Hepatocyte (in vitro differentiated cells): Measurements from ENCODE around the gene PYGO2. TPM values are rescaled to one million over a fixed set of nuclear protein-coding genes. Genes with fewer than 3 reads are reported as not detected.
"Not testable (repeated sequence)": the region's sequence is repeated elsewhere in the genome, so short reads cannot be mapped to it uniquely, and the experiment has no call there.

ENCODE experiments used
- DNase-seq: peaks from one replicate; pipeline ENCODE4 v3.0.0-alpha.2; 2016; ENCODE audit warnings: low spot score
- H2AFZ ChIP-seq: fragments of 200-600 bp; sonication (generic); 2 replicates; pipeline ENCODE4 v1.6.0; 2016; ENCODE audit warnings: antibody characterized with exemption, mild to moderate bottlenecking
- H3K27ac ChIP-seq: fragments of 200-600 bp; sonication (generic); 2 replicates; pipeline ENCODE4 v1.5.1; 2016; ENCODE audit warnings: mild to moderate bottlenecking
- H3K27me3 ChIP-seq: fragments of 200-600 bp; sonication (generic); 2 replicates; pipeline ENCODE4 v1.6.1; 2016
- H3K36me3 ChIP-seq: fragments of 200-600 bp; sonication (generic); replicated peaks from 2 replicates; pipeline ENCODE4 v1.5.1; 2016; ENCODE audit warnings: low read depth; ENCODE audit not compliant: insufficient read depth
- H3K4me1 ChIP-seq: fragments of 200-600 bp; sonication (generic); 2 replicates; pipeline ENCODE4 v1.5.1; 2016; ENCODE audit warnings: mild to moderate bottlenecking, moderate library complexity; ENCODE audit not compliant: insufficient read depth
- H3K4me2 ChIP-seq: fragments of 200-600 bp; sonication (generic); 2 replicates; pipeline ENCODE4 v1.6.0; 2016
- H3K4me3 ChIP-seq: fragments of 200-600 bp; sonication (generic); 2 replicates; pipeline ENCODE4 v1.5.1; 2016; ENCODE audit warnings: mild to moderate bottlenecking
- H3K79me2 ChIP-seq: fragments of 200-600 bp; sonication (generic); 2 replicates; pipeline ENCODE4 v1.6.0; 2017; ENCODE audit warnings: mild to moderate bottlenecking
- H3K9me2 ChIP-seq: fragments of 200-600 bp; sonication (generic); replicated peaks from 2 replicates; pipeline ENCODE4 v1.6.0; 2017; ENCODE audit warnings: mild to moderate bottlenecking; ENCODE audit not compliant: insufficient read depth
- H3K9me3 ChIP-seq: fragments of 200-600 bp; sonication (generic); 2 replicates; pipeline ENCODE4 v1.5.1; 2016; ENCODE audit warnings: low read depth, mild to moderate bottlenecking
- H4K20me1 ChIP-seq: fragments of 200-600 bp; sonication (generic); 2 replicates; pipeline ENCODE4 v1.6.0; 2016; ENCODE audit warnings: mild to moderate bottlenecking; ENCODE audit not compliant: insufficient read depth, poor library complexity, severe bottlenecking
- CTCF ChIP-seq: fragments of 200-600 bp; sonication (generic); IDR thresholded peaks from 2 replicates; pipeline ENCODE4 v1.5.1; 2016; ENCODE audit warnings: antibody characterized with exemption, mild to moderate bottlenecking; ENCODE audit not compliant: poor library complexity
- EZH2 ChIP-seq: fragments of 200-600 bp; sonication (generic); IDR thresholded peaks from 2 replicates; pipeline ENCODE4 v1.6.1; 2016; ENCODE audit warnings: antibody characterized with exemption, mild to moderate bottlenecking, borderline replicate concordance
- EZH2phosphoT487 ChIP-seq: fragments of 200-600 bp; sonication (generic); IDR thresholded peaks from one replicate; pipeline ENCODE4 v1.6.1; 2018; ENCODE audit warnings: antibody characterized with exemption, mild to moderate bottlenecking, low read depth, moderate library complexity; ENCODE audit not compliant: unreplicated experiment, severe bottlenecking
- WGBS: methylation state at CpG from one replicate; pipeline ENCODE4 v1.1.6; 2016; ENCODE audit warnings: low lambda C conversion rate; ENCODE audit errors: missing lambda C conversion rate; 5-methylcytosine and 5-hydroxymethylcytosine counted together
- polyA plus RNA-seq: library from polyadenylated mRNA; unstranded; fragments of >200 nt; fragmentation: Nextera tagmentation; extraction: Ambion mirVana; gene quantifications from 2 replicates; pipeline ENCODE4 v1.2.1, GENCODE V29; 2016
- total RNA-seq: library from RNA; depleted of rRNA; stranded (reverse); fragments of >200 nt; gene quantifications from 2 replicates; pipeline ENCODE4 v1.2.3, GENCODE V29; 2014

PYGO2 gene
- total and polyA plus RNA-seq, 2 experiments from 2014 or later = 21.8 to 28.3 TPM

GRCh38 chr1:154989195-154989860, 27.7 kb upstream of the PYGO2 start:
- no peaks in the 10 kb centered on the region for H3K36me3 ChIP-seq
- no peaks in the 10 kb centered on the region for H4K20me1 ChIP-seq
- WGBS = 81% methylated on average over 3 of the region's 3 CpGs
- H3K4me3 ChIP-seq = no peak overlapping the region
- no peak for TF ChIP-seq EZH2phosphoT487
- TF ChIP-seq EZH2 = no peak
- TF ChIP-seq CTCF = no peak
- H3K4me1 ChIP-seq = peaks cover 5% of the 10 kb centered on the region
- no peak overlapping the region for H2AFZ ChIP-seq
- no peak overlapping the region for H3K4me2 ChIP-seq
- H3K27me3 ChIP-seq = no peaks in the 10 kb centered on the region
- peaks cover 30% of the 10 kb centered on the region for H3K79me2 ChIP-seq
- DNase-seq = no peak
- no peak overlapping the region for H3K27ac ChIP-seq
- H3K9me3 ChIP-seq = no peaks in the 10 kb centered on the region
- H3K9me2 ChIP-seq = no peaks in the 10 kb centered on the region

DNA sequence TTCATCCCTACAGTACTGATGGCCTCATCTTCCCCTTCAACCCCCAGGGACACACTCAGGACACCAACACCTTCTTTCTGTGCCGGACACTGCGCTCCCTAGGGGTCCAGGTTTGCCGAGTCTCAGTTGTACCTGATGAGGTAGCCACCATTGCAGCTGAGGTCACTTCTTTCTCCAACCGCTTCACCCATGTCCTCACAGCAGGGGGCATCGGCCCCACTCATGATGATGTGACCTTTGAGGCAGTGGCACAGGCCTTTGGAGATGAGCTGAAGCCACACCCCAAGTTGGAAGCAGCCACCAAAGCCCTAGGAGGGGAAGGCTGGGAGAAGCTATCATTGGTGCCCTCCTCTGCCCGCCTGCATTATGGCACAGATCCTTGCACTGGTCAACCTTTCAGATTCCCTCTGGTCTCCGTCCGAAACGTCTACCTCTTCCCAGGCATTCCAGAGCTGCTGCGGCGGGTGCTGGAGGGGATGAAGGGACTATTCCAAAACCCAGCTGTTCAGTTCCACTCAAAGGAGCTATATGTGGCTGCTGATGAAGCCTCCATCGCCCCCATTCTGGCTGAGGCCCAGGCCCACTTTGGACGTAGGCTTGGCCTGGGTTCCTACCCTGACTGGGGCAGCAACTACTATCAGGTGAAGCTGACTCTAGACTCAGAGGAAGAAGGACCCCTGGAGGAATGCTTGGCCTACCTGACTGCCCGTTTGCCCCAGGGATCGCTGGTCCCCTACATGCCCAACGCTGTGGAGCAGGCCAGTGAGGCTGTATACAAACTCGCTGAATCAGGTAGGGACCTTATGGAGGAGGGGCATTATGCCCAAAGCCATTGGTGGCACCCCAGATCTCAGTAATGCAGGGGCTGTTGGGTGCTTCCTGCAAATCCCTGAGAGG, 26.7 kb upstream of the PYGO2 start:
- Histone ChIP-seq H3K36me3 (no peaks in the 10 kb centered on the region), H3K4me2 (no peak overlapping the region), H3K27ac (no peak overlapping the region), H3K9me3 (no peaks in the 10 kb centered on the region), H3K79me2 (peaks cover 38% of the 10 kb centered on the region), H2AFZ (no peak overlapping the region), H3K4me3 (no peak overlapping the region), H4K20me1 (no peaks in the 10 kb centered on the region), H3K27me3 (no peaks in the 10 kb centered on the region), H3K4me1 (peaks cover 11% of the 10 kb centered on the region), H3K9me2 (no peaks in the 10 kb centered on the region)
- DNase-seq = no peak
- WGBS = 96% methylated on average over 17 of the region's 17 CpGs
- TF ChIP-seq EZH2 = no peak
- TF ChIP-seq CTCF = no peak
- no peak for TF ChIP-seq EZH2phosphoT487

DNA sequence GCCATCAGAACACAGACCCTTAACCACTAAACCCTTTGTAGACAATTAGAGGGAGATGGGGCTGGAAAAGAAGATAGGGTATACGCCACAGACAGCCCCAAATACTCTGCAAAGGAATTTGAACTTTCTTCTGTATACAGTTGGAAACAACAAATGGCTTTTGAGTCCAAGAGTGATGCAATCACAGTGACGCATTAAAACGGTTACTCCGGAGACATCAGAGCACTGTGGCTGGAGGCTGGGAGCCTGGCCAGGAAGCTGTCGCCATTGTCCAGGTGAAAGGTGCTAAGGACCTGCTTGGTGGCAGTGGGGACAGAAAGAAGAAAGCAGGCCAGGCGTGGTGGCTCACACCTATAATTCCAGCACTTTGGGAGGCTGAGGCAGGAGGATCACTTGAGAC, 25.7 kb upstream of the PYGO2 start:
- no peaks in the 10 kb centered on the region for H4K20me1 ChIP-seq
- peaks cover 11% of the 10 kb centered on the region for H3K4me1 ChIP-seq
- H3K9me3 ChIP-seq = no peaks in the 10 kb centered on the region
- no peak overlapping the region for H2AFZ ChIP-seq
- H3K9me2 ChIP-seq = no peaks in the 10 kb centered on the region
- H3K36me3 ChIP-seq = no peaks in the 10 kb centered on the region
- WGBS = 93% methylated on average over 6 of the region's 6 CpGs
- H3K27ac ChIP-seq = no peak overlapping the region
- H3K4me3 ChIP-seq = no peak overlapping the region
- no peaks in the 10 kb centered on the region for H3K27me3 ChIP-seq
- H3K79me2 ChIP-seq = peaks cover 40% of the 10 kb centered on the region
- no peak for TF ChIP-seq EZH2phosphoT487
- no peak for TF ChIP-seq EZH2
- TF ChIP-seq CTCF = no peak
- no peak overlapping the region for H3K4me2 ChIP-seq
- no peak for DNase-seq

- WGBS = 98% methylated on average over 4 of the region's 4 CpGs
- not testable (repeated sequence) for H3K36me3 ChIP-seq
Observed at GRCh38 chr1:154986736-154987135, 25.2 kb upstream of the PYGO2 start.

More at GRCh38 chr1:154986736-154987135, 25.2 kb upstream of the PYGO2 start:
- H3K4me2 ChIP-seq, H3K9me3 ChIP-seq, H3K27me3 ChIP-seq, H3K27ac ChIP-seq, H3K4me3 ChIP-seq, DNase-seq, H3K9me2 ChIP-seq, H4K20me1 ChIP-seq, H2AFZ ChIP-seq: not testable (repeated sequence)
- H3K4me1 ChIP-seq = peaks cover 11% of the 10 kb centered on the region
- peaks cover 41% of the 10 kb centered on the region for H3K79me2 ChIP-seq
